Measurements from ENCODE around the gene PPP1R13B.

Gene PPP1R13B

GRCh38 chr14:103685276-103686211, 161.8 kb downstream of the PPP1R13B start:
- DNase-seq (ENCODE audit: low read depth in 2 of 2): no peak

GRCh38 chr14:103684871-103685270, 162.5 kb downstream of the PPP1R13B start:
- DNase-seq (ENCODE audit: low read depth in 2 of 2): no peak

GRCh38 chr14:103684471-103684870, 162.9 kb downstream of the PPP1R13B start:
- no peak for DNase-seq (ENCODE audit: low read depth in 2 of 2)
